WTC11 (cell line): ENCODE results near the gene TNFRSF1B. TPM values are rescaled to one million over a fixed set of nuclear protein-coding genes. Genes with fewer than 3 reads are reported as not detected.

ENCODE experiments used
- AFF4 ChIP-seq: sonication (generic); formaldehyde crosslinking; IDR thresholded peaks from 2 replicates; pipeline ENCODE4 v1.8.1; 2023; ENCODE audit warnings: mild to moderate bottlenecking, missing genetic modification reagents, borderline replicate concordance
- ARID4B ChIP-seq: sonication (generic); formaldehyde crosslinking; IDR thresholded peaks from 2 replicates; pipeline ENCODE4 v1.8.0; 2023; ENCODE audit warnings: missing genetic modification reagents, mild to moderate bottlenecking, borderline replicate concordance
- CTCF ChIP-seq: fragments of 200-600 bp; IDR thresholded peaks from 2 replicates; pipeline ENCODE4 v1.8.0; 2022; ENCODE audit warnings: antibody characterized with exemption
- E2F1 ChIP-seq: sonication (generic); formaldehyde crosslinking; IDR thresholded peaks from 2 replicates; pipeline ENCODE4 v1.8.0; 2022; ENCODE audit warnings: mild to moderate bottlenecking, missing genetic modification reagents
- ERG ChIP-seq: fragments of 250-450 bp; sonication (Bioruptor Pico); IDR thresholded peaks from 2 replicates; pipeline ENCODE4 v1.8.0; 2021; ENCODE audit warnings: mild to moderate bottlenecking
- HMGXB4 ChIP-seq: sonication (generic); formaldehyde crosslinking; IDR thresholded peaks from 2 replicates; pipeline ENCODE4 v1.8.1; 2023; ENCODE audit warnings: mild to moderate bottlenecking, moderate library complexity, missing genetic modification reagents
- IRF2 ChIP-seq: sonication (generic); formaldehyde crosslinking; IDR thresholded peaks from 2 replicates; pipeline ENCODE4 v1.8.0; 2022; ENCODE audit warnings: low read depth, missing genetic modification reagents, borderline replicate concordance
- JUN ChIP-seq: sonication (generic); formaldehyde crosslinking; IDR thresholded peaks from 2 replicates; pipeline ENCODE4 v1.8.0; 2023; ENCODE audit warnings: mild to moderate bottlenecking, missing genetic modification reagents
- MYBL2 ChIP-seq: sonication (generic); formaldehyde crosslinking; IDR thresholded peaks from 2 replicates; pipeline ENCODE4 v1.8.1; 2023; ENCODE audit warnings: mild to moderate bottlenecking, moderate library complexity, missing genetic modification reagents
- NR2C2 ChIP-seq: sonication (generic); formaldehyde crosslinking; IDR thresholded peaks from 2 replicates; pipeline ENCODE4 v1.8.0; 2022; ENCODE audit warnings: mild to moderate bottlenecking, missing genetic modification reagents
- NR3C1 ChIP-seq: sonication (generic); formaldehyde crosslinking; conservative IDR thresholded peaks from 2 replicates; pipeline ENCODE4 v1.8.1; 2023; ENCODE audit warnings: low read depth, mild to moderate bottlenecking, missing genetic modification reagents
- SP1 ChIP-seq: sonication (generic); formaldehyde crosslinking; conservative IDR thresholded peaks from 2 replicates; pipeline ENCODE4 v1.8.1; 2022; ENCODE audit warnings: missing genetic modification reagents
- TEAD4 ChIP-seq: sonication (generic); formaldehyde crosslinking; IDR thresholded peaks from 2 replicates; pipeline ENCODE4 v1.8.0; 2022; ENCODE audit warnings: mild to moderate bottlenecking, missing genetic modification reagents
- ZNF232 ChIP-seq: sonication (generic); formaldehyde crosslinking; IDR thresholded peaks from 2 replicates; pipeline ENCODE4 v1.8.0; 2022; ENCODE audit warnings: mild to moderate bottlenecking, missing genetic modification reagents
- ZNF396 ChIP-seq: fragments of 250-450 bp; sonication (Bioruptor Pico); IDR thresholded peaks from 2 replicates; pipeline ENCODE4 v1.8.0; 2021; ENCODE audit warnings: mild to moderate bottlenecking, moderate library complexity, borderline replicate concordance
- total RNA-seq: library from RNA; stranded (reverse); gene quantifications from 3 replicates; pipeline ENCODE4 v1.2.3, GENCODE V29; 2021

TNFRSF1B gene
- total RNA-seq, 1 experiment from 2014 or later: 2.7 TPM

GRCh38 chr1:12140515-12141162, 26.2 kb upstream of the TNFRSF1B start (continued):
- no peak for TF ChIP-seq ARID4B (CRISPR knock-in tag)
- no peak for TF ChIP-seq IRF2
- no peak for TF ChIP-seq MYBL2 (CRISPR knock-in tag)
- TF ChIP-seq NR2C2 (CRISPR knock-in tag): no peak
- TF ChIP-seq NR3C1 (CRISPR knock-in tag): no peak
- TF ChIP-seq ZNF396 (CRISPR knock-in tag): no peak
- no peak for TF ChIP-seq ZNF232 (CRISPR knock-in tag)
- TF ChIP-seq ERG (CRISPR knock-in tag): no peak
- TF ChIP-seq E2F1 (CRISPR knock-in tag): no peak
- TF ChIP-seq CTCF: no peak
- TF ChIP-seq JUN (CRISPR knock-in tag): no peak
- TF ChIP-seq HMGXB4 (CRISPR knock-in tag): no peak
- TF ChIP-seq TEAD4 (CRISPR knock-in tag): no peak
- TF ChIP-seq AFF4 (CRISPR knock-in tag): no peak
- no peak for TF ChIP-seq SP1 (CRISPR knock-in tag)
